Epithelial cell of esophagus (primary cell): ENCODE data around the gene ATP6V0A4.
A peak's percentile ranks its signal among the peaks of the same experiment; 100 is the strongest.

Source experiments
- DNase-seq: peaks from one replicate; pipeline ENCODE4 v3.0.0; 2010; ENCODE audit warnings: low read depth
- H3K4me3 ChIP-seq: 2 replicates; pipeline ENCODE4 v1.5.1; 2011; ENCODE audit warnings: mild to moderate bottlenecking, low read length, control low read depth
- CTCF ChIP-seq: IDR thresholded peaks from 2 replicates; pipeline ENCODE4 v1.5.1; 2011; ENCODE audit warnings: low read depth, mild to moderate bottlenecking, low read length, control low read depth, inconsistent platforms; ENCODE audit not compliant: insufficient read depth; ENCODE audit errors: missing control alignments

Gene ATP6V0A4

GRCh38 chr7:138752518-138753149 lies 45.4 kb downstream of the ATP6V0A4 start:
- DNase-seq = peak; percentile 81
- no peak overlapping the region for H3K4me3 ChIP-seq
- TF ChIP-seq CTCF = no peak

DNA sequence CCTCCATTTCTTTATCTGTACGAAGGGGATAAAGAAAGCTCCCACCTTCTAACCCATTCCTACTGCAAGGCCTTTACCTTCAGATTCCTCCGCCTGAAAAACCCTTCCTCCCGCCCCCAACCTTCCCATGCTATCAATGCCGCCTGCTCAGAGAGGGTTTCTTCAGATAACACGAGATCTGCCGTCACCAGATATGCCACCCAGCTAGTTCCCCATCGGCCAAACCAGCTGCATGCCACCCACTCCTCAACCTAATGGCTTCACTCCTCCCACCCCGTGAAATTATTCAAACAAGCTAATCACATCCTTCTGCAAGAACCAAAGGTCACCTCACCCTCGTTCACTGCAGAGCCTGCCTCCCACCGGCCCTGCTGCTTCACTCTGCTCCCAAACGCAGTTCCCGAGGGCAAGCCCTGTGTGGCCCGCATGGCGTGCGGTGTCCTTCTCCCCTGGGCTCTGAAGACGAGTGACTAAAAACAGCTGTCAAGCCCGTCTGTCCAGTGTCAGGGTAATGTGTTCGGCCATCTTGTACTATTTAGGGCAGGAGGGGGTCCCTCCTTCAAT lies 47.0 kb downstream of the ATP6V0A4 start:
- TF ChIP-seq CTCF = no peak
- no peak overlapping the region for H3K4me3 ChIP-seq

GRCh38 chr7:138750473-138750872 lies 47.5 kb downstream of the ATP6V0A4 start:
- H3K4me3 ChIP-seq = no peak overlapping the region
- TF ChIP-seq CTCF = no peak
- DNase-seq = no peak

More for the DNA sequence above, 47.0 kb downstream of the ATP6V0A4 start:
- DNase-seq = no peak

DNA sequence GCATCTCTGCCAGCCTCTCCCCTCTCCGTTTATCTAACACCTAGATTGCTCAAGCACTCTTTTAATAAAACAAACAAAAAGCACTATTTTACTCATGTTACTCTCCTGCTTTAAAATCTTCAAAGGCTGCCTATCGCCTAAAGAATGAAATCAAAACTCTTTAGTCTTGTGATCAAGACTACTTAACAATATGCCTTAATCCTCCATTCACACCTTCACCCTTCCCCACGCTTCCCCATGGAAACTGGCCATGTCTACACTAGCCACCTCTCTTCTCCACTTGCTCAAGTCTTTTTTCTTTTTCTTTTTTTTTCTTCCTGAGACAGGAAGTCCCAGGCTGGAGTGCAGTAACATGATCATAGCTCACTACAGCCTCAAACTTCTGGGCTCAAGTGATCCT lies 48.0 kb downstream of the ATP6V0A4 start:
- no peak for DNase-seq
- H3K4me3 ChIP-seq = no peak overlapping the region
- TF ChIP-seq CTCF = no peak

- TF ChIP-seq CTCF = no peak
- DNase-seq = no peak
- no peak overlapping the region for H3K4me3 ChIP-seq
Observed at GRCh38 chr7:138748666-138749065, 49.3 kb downstream of the ATP6V0A4 start.

DNA sequence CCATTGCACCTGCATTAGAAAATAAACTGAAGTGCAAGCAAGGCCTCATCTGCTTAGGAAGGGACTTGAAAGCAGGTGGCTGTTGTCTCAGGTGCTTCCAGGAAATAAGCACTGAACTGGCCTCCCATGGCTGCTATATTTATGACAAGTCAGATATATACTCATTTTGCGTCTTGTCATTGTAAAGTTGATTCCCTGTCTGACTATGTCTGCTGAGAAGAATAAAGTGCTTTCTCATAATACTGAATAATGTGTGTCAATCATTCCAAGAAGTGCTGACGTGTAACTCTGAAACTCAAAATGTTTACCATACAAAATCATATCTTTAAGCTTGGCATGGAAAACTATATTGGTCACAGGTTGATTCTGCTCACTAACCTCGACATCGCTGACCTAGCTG lies 51.9 kb downstream of the ATP6V0A4 start:
- TF ChIP-seq CTCF = no peak
- H3K4me3 ChIP-seq = no peak overlapping the region
- DNase-seq = no peak

- no peak overlapping the region for H3K4me3 ChIP-seq
- DNase-seq = no peak
- no peak for TF ChIP-seq CTCF
Observed at GRCh38 chr7:138745189-138745588, 52.8 kb downstream of the ATP6V0A4 start.
